Measurements from ENCODE around the gene SPRYD3. TPM values are rescaled to one million over a fixed set of nuclear protein-coding genes. Genes with fewer than 3 reads are reported as not detected.

Gene SPRYD3
- total RNA-seq, 1 donor from 2014 or later: 20.6 TPM

- peak overlapping the region; percentile 34 for H3K27ac Mint-ChIP-seq
- peaks cover 13% of the 10 kb centered on the region for H3K4me1 Mint-ChIP-seq
- H3K4me3 Mint-ChIP-seq: no peak overlapping the region
- H3K9me3 Mint-ChIP-seq: no peaks in the 10 kb centered on the region
- peaks cover 9% of the 10 kb centered on the region for H3K36me3 Mint-ChIP-seq
- DNase-seq (ENCODE audit: low spot score in 2 of 2, unreplicated experiment in 2 of 2): peak in 1 of 2 experiments; percentile 28
- H3K27me3 Mint-ChIP-seq (ENCODE audit: low read depth): no peaks in the 10 kb centered on the region
- TF ChIP-seq, protein P1, sequence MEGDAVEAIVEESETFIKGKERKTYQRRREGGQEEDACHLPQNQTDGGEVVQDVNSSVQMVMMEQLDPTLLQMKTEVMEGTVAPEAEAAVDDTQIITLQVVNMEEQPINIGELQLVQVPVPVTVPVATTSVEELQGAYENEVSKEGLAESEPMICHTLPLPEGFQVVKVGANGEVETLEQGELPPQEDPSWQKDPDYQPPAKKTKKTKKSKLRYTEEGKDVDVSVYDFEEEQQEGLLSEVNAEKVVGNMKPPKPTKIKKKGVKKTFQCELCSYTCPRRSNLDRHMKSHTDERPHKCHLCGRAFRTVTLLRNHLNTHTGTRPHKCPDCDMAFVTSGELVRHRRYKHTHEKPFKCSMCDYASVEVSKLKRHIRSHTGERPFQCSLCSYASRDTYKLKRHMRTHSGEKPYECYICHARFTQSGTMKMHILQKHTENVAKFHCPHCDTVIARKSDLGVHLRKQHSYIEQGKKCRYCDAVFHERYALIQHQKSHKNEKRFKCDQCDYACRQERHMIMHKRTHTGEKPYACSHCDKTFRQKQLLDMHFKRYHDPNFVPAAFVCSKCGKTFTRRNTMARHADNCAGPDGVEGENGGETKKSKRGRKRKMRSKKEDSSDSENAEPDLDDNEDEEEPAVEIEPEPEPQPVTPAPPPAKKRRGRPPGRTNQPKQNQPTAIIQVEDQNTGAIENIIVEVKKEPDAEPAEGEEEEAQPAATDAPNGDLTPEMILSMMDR (IDR thresholded peaks at IDR 0.05; ENCODE audit: unreplicated experiment): no peak
These were observed 17.7 kb downstream of the SPRYD3 start for GRCh38 chr12:53061404-53062010.

- H3K27ac Mint-ChIP-seq: no peak overlapping the region
- H3K4me1 Mint-ChIP-seq: peaks cover 6% of the 10 kb centered on the region
- H3K36me3 Mint-ChIP-seq: peaks cover 6% of the 10 kb centered on the region
- no peaks in the 10 kb centered on the region for H3K27me3 Mint-ChIP-seq (ENCODE audit: low read depth)
- H3K4me3 Mint-ChIP-seq: no peak overlapping the region
- TF ChIP-seq, protein P1 (IDR thresholded peaks at IDR 0.05; ENCODE audit: unreplicated experiment): no peak
- DNase-seq (ENCODE audit: low spot score in 2 of 2, unreplicated experiment in 2 of 2): no peak
- no peaks in the 10 kb centered on the region for H3K9me3 Mint-ChIP-seq
These were observed 18.4 kb downstream of the SPRYD3 start for GRCh38 chr12:53060721-53061276.

- Mint-ChIP-seq H3K9me3 (no peaks in the 10 kb centered on the region), H3K4me1 (peaks cover 8% of the 10 kb centered on the region), H3K36me3 (peaks cover 5% of the 10 kb centered on the region), H3K27ac (no peak overlapping the region), H3K27me3 (ENCODE audit: low read depth) (no peaks in the 10 kb centered on the region), H3K4me3 (no peak overlapping the region)
- DNase-seq (ENCODE audit: low spot score in 2 of 2, unreplicated experiment in 2 of 2): no peak
- TF ChIP-seq, protein P1 (IDR thresholded peaks at IDR 0.05; ENCODE audit: unreplicated experiment): no peak
These were observed 19.0 kb downstream of the SPRYD3 start for GRCh38 chr12:53060064-53060720.

DNA sequence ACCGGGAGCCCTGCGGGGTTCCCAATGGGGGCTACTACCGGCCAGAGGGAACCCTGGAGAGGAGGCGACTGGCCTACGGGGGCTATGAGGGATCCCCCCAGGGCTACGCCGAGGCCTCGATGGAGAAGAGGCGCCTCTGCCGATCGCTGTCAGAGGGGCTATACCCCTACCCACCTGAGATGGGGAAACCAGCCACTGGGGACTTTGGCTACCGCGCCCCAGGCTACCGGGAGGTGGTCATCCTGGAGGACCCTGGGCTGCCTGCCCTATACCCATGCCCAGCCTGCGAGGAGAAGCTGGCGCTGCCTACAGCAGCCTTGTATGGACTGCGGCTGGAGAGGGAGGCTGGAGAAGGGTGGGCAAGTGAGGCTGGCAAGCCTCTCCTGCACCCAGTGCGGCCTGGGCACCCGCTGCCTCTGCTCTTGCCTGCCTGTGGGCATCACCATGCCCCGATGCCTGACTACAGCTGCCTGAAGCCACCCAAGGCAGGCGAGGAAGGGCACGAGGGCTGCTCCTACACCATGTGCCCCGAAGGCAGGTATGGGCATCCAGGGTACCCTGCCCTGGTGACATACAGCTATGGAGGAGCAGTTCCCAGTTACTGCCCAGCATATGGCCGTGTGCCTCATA, 19.6 kb downstream of the SPRYD3 start:
- H3K27me3 Mint-ChIP-seq (ENCODE audit: low read depth): no peaks in the 10 kb centered on the region
- no peak overlapping the region for H3K4me3 Mint-ChIP-seq
- no peak overlapping the region for H3K27ac Mint-ChIP-seq
- H3K9me3 Mint-ChIP-seq: no peaks in the 10 kb centered on the region
- DNase-seq (ENCODE audit: low spot score in 2 of 2, unreplicated experiment in 2 of 2): no peak
- TF ChIP-seq, protein P1 (IDR thresholded peaks at IDR 0.05; ENCODE audit: unreplicated experiment): no peak
- H3K36me3 Mint-ChIP-seq: no peaks in the 10 kb centered on the region
- H3K4me1 Mint-ChIP-seq: peaks cover 8% of the 10 kb centered on the region

DNA sequence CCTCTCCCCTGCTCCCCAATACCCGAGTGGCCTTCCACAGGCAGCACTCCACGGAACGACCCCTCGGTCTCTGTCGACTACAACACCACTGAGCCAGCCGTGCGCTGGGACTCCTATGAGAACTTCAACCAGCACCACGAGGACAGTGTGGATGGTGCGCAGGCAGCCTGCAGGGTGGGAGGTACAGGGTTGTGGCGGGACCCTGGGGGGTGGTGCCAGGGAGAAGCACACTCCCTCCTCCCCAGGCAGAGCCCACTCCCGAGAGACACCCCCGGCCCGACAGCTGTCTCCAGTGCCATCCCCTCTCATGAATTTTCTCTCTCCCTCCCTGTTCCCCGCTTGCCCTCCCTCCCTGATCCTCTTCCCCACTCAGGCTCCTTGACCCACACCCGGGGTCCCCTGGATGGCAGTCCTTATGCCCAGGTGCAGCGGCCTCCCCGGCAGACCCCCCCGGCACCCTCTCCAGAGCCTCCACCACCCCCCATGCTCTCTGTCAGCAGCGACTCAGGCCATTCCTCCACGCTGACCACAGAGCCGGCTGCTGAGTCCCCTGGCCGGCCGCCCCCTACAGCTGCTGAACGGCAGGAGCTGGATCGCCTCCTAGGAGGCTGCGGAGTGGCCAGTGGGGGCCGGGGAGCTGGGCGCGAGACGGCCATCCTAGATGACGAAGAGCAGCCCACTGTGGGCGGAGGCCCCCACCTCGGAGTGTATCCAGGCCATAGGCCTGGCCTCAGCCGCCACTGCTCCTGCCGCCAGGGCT, 20.3 kb downstream of the SPRYD3 start:
- H3K4me3 Mint-ChIP-seq: no peak overlapping the region
- no peaks in the 10 kb centered on the region for H3K27me3 Mint-ChIP-seq (ENCODE audit: low read depth)
- no peak for DNase-seq (ENCODE audit: low spot score in 2 of 2, unreplicated experiment in 2 of 2)
- no peak overlapping the region for H3K27ac Mint-ChIP-seq
- TF ChIP-seq, protein P1 (IDR thresholded peaks at IDR 0.05; ENCODE audit: unreplicated experiment): no peak
- H3K9me3 Mint-ChIP-seq: no peaks in the 10 kb centered on the region
- H3K36me3 Mint-ChIP-seq: no peaks in the 10 kb centered on the region
- peaks cover 12% of the 10 kb centered on the region for H3K4me1 Mint-ChIP-seq

Data from mesothelial cell of epicardium (in vitro differentiated cells).